Measurements from ENCODE around the gene HS3ST5.

HS3ST5 gene

GRCh38 chr6:114342826-114343781, at the start of gene HS3ST5:
TSS of gene HS3ST5 (minus strand) at chr6:114343023. CDS start at chr6:114062845, 280,178 bp downstream.
- Histone ChIP-seq H3F3A (ENCODE audit: insufficient read depth) (no peaks in the 10 kb centered on the region), H3K9ac (ENCODE audit: low read length) (no peak within 1 kb of the TSS), H3K4me3 (ENCODE audit: insufficient read depth, low read length, poor library complexity, severe bottlenecking) (no peak within 1 kb of the TSS), H3K9me3 (ENCODE audit: insufficient read depth, low read length) (no peaks in the 10 kb centered on the region), H3K79me2 (ENCODE audit: insufficient read depth, low read length) (no peaks in the 10 kb centered on the region), H3K27ac (ENCODE audit: low read depth, low read length) (no peak within 1 kb of the TSS), H3K4me2 (ENCODE audit: low read depth, low read length, poor library complexity, severe bottlenecking) (no peak within 1 kb of the TSS), H3K36me3 (ENCODE audit: low read length) (no peaks in the 10 kb centered on the region), H3K9me2 (replicated peaks; ENCODE audit: insufficient read depth, low read length) (no peaks in the 10 kb centered on the region), H4K20me1 (ENCODE audit: low read depth, low read length) (no peaks in the 10 kb centered on the region), H3K27me3 (ENCODE audit: low read length) (no peaks in the 10 kb centered on the region), H2AFZ (ENCODE audit: low read depth, low read length, severe bottlenecking) (no peak within 1 kb of the TSS)
- TF ChIP-seq EZH2phosphoT487 (conservative IDR thresholded peaks at IDR 0.05; ENCODE audit: low read length) = no peak
- TF ChIP-seq CTCF (IDR thresholded peaks at IDR 0.05; ENCODE audit: insufficient read depth, low read length, poor library complexity, severe bottlenecking) = no peak

- no peaks in the 10 kb centered on the region for H3K36me3 ChIP-seq (ENCODE audit: low read length)
- no peak overlapping the region for H3K27ac ChIP-seq (ENCODE audit: low read depth, low read length)
- H3F3A ChIP-seq (ENCODE audit: insufficient read depth) = no peaks in the 10 kb centered on the region
- H3K9me3 ChIP-seq (ENCODE audit: insufficient read depth, low read length) = no peaks in the 10 kb centered on the region
- no peaks in the 10 kb centered on the region for H3K9me2 ChIP-seq (replicated peaks; ENCODE audit: insufficient read depth, low read length)
- no peak overlapping the region for H2AFZ ChIP-seq (ENCODE audit: low read depth, low read length, severe bottlenecking)
- no peaks in the 10 kb centered on the region for H3K79me2 ChIP-seq (ENCODE audit: insufficient read depth, low read length)
- no peak overlapping the region for H3K4me3 ChIP-seq (ENCODE audit: insufficient read depth, low read length, poor library complexity, severe bottlenecking)
- H3K9ac ChIP-seq (ENCODE audit: low read length) = no peak overlapping the region
- TF ChIP-seq EZH2phosphoT487 (conservative IDR thresholded peaks at IDR 0.05; ENCODE audit: low read length) (no peak), CTCF (IDR thresholded peaks at IDR 0.05; ENCODE audit: insufficient read depth, low read length, poor library complexity, severe bottlenecking) (no peak)
- H4K20me1 ChIP-seq (ENCODE audit: low read depth, low read length) = no peaks in the 10 kb centered on the region
- H3K27me3 ChIP-seq (ENCODE audit: low read length) = no peaks in the 10 kb centered on the region
- H3K4me2 ChIP-seq (ENCODE audit: low read depth, low read length, poor library complexity, severe bottlenecking) = no peak overlapping the region
Measured at GRCh38 chr6:114390176-114390575, 47.4 kb upstream of the HS3ST5 start.

GRCh38 chr6:114389111-114389510, 46.3 kb upstream of the HS3ST5 start:
- Histone ChIP-seq H3K4me2 (ENCODE audit: low read depth, low read length, poor library complexity, severe bottlenecking) (no peak overlapping the region), H3K27me3 (ENCODE audit: low read length) (no peaks in the 10 kb centered on the region), H3K9ac (ENCODE audit: low read length) (no peak overlapping the region), H3K27ac (ENCODE audit: low read depth, low read length) (no peak overlapping the region), H4K20me1 (ENCODE audit: low read depth, low read length) (no peaks in the 10 kb centered on the region), H3K9me3 (ENCODE audit: insufficient read depth, low read length) (no peaks in the 10 kb centered on the region), H3F3A (ENCODE audit: insufficient read depth) (no peaks in the 10 kb centered on the region), H3K36me3 (ENCODE audit: low read length) (no peaks in the 10 kb centered on the region), H3K9me2 (replicated peaks; ENCODE audit: insufficient read depth, low read length) (no peaks in the 10 kb centered on the region), H2AFZ (ENCODE audit: low read depth, low read length, severe bottlenecking) (no peak overlapping the region), H3K4me3 (ENCODE audit: insufficient read depth, low read length, poor library complexity, severe bottlenecking) (no peak overlapping the region), H3K79me2 (ENCODE audit: insufficient read depth, low read length) (no peaks in the 10 kb centered on the region)
- no peak for TF ChIP-seq CTCF (IDR thresholded peaks at IDR 0.05; ENCODE audit: insufficient read depth, low read length, poor library complexity, severe bottlenecking)
- TF ChIP-seq EZH2phosphoT487 (conservative IDR thresholded peaks at IDR 0.05; ENCODE audit: low read length) = no peak

All from SU-DHL-6 (cell line).